ENCODE data around the gene DPH7. TPM values are rescaled to one million over a fixed set of nuclear protein-coding genes. Genes with fewer than 3 reads are reported as not detected.

Gene DPH7
- total and polyA plus RNA-seq, 7 donors: 6.5 to 43.6 (median 28.9) TPM

DNA sequence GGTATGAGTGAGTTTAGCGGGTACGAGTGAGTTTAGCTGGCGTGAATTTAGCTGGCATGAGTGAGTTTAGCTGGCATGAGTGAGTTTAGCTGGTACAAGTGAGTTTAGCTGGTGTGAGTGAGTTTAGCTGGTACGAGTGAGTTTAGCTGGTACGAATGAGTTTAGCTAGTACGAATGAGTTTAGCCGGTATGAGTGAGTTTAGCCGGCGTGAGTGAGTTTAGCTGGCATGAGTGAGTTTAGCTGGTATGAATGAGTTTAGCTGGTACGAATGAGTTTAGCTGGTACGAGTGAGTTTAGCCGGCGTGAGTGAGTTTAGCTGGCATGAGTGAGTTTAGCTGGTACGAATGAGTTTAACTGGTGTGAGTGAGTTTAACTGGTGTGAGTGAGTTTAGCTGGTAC lies 69.5 kb downstream of the DPH7 start:
- H3K36me3 ChIP-seq: no peaks in the 10 kb centered on the region
- H3K4me1 ChIP-seq: no peaks in the 10 kb centered on the region
- H3K9me3 ChIP-seq: no peaks in the 10 kb centered on the region
- H3K4me3 ChIP-seq: no peak overlapping the region
- no peak for TF ChIP-seq POLR2AphosphoS5 (IDR thresholded peaks at IDR 0.05)
- TF ChIP-seq, protein P1, sequence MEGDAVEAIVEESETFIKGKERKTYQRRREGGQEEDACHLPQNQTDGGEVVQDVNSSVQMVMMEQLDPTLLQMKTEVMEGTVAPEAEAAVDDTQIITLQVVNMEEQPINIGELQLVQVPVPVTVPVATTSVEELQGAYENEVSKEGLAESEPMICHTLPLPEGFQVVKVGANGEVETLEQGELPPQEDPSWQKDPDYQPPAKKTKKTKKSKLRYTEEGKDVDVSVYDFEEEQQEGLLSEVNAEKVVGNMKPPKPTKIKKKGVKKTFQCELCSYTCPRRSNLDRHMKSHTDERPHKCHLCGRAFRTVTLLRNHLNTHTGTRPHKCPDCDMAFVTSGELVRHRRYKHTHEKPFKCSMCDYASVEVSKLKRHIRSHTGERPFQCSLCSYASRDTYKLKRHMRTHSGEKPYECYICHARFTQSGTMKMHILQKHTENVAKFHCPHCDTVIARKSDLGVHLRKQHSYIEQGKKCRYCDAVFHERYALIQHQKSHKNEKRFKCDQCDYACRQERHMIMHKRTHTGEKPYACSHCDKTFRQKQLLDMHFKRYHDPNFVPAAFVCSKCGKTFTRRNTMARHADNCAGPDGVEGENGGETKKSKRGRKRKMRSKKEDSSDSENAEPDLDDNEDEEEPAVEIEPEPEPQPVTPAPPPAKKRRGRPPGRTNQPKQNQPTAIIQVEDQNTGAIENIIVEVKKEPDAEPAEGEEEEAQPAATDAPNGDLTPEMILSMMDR (IDR thresholded peaks at IDR 0.05): no peak
- TF ChIP-seq EP300 (IDR thresholded peaks at IDR 0.05): no peak
- TF ChIP-seq POLR2A (IDR thresholded peaks at IDR 0.05): no peak
- H3K27me3 ChIP-seq: no peaks in the 10 kb centered on the region
- DNase-seq: peak; percentile 7
- WGBS, 2 donors: 80 to 89% methylated on average over 14 of the region's 14 CpGs
- intact Hi-C loops (cut with DNase I): no loop called here
- no peak overlapping the region for H3K27ac ChIP-seq

DNA sequence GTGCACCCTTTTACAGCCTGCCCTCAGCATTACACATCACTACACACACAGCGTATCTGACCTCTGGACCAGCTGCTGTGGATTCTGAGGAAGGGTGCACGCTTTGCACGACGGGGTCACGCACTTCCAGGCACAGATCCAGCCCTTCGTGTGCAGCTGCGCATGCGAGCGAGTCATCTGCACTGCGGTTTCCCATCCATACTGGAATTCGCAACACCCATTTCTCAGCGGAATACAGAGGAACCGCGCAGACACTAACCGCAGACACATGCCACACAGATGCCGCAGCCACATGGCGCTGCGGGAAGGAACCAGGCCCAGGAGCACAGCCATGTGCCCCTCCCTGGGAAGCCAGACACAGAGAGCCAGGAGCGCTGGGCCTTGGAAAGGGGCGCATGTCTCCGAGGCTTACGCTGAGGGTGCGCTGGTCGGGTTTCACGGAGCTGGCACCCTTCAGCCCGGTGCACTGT lies 72.0 kb downstream of the DPH7 start:
- Histone ChIP-seq H3K4me1 (no peaks in the 10 kb centered on the region), H3K36me3 (peaks cover 0 to under 1% (median 0%) of the 10 kb centered on the region in 4 donors), H3K27ac (no peak overlapping the region), H3K27me3 (no peaks in the 10 kb centered on the region), H3K9me3 (no peaks in the 10 kb centered on the region), H3K4me3 (no peak overlapping the region)
- intact Hi-C loops (cut with DNase I): no loop called here
- 90 to 91% methylated on average over 26 of the region's 26 CpGs for WGBS, 2 donors
- no peak for TF ChIP-seq POLR2A (IDR thresholded peaks at IDR 0.05)
- no peak for TF ChIP-seq POLR2AphosphoS5 (IDR thresholded peaks at IDR 0.05)
- TF ChIP-seq, protein P1 (IDR thresholded peaks at IDR 0.05): no peak
- no peak for TF ChIP-seq EP300 (IDR thresholded peaks at IDR 0.05)
- DNase-seq: peak; percentile 56

- Histone ChIP-seq H3K9me3 (no peaks in the 10 kb centered on the region), H3K4me3 (no peak overlapping the region), H3K36me3 (peaks cover 0 to 5% (median 0%) of the 10 kb centered on the region in 4 donors), H3K27ac (no peak overlapping the region), H3K4me1 (no peaks in the 10 kb centered on the region), H3K27me3 (no peaks in the 10 kb centered on the region)
- intact Hi-C loops (cut with DNase I): no loop called here
- peak; percentile 42 for DNase-seq
- WGBS, 2 donors: 79 to 94% methylated on average over 15 of the region's 15 CpGs
- TF ChIP-seq, protein P1 (IDR thresholded peaks at IDR 0.05): no peak
- TF ChIP-seq POLR2AphosphoS5 (IDR thresholded peaks at IDR 0.05) (no peak), POLR2A (IDR thresholded peaks at IDR 0.05) (no peak), EP300 (IDR thresholded peaks at IDR 0.05) (no peak)
Measured at GRCh38 chr9:137506274-137506673, 72.5 kb downstream of the DPH7 start.

GRCh38 chr9:137505421-137506140 lies 73.1 kb downstream of the DPH7 start:
- intact Hi-C loops (cut with DNase I): no loop called here
- H3K9me3 ChIP-seq: no peaks in the 10 kb centered on the region
- 93 to 94% methylated on average over 28 of the region's 28 CpGs for WGBS, 2 donors
- TF ChIP-seq POLR2A (IDR thresholded peaks at IDR 0.05) (no peak), EP300 (IDR thresholded peaks at IDR 0.05) (no peak), POLR2AphosphoS5 (IDR thresholded peaks at IDR 0.05) (no peak)
- TF ChIP-seq, protein P1 (IDR thresholded peaks at IDR 0.05): no peak
- no peak overlapping the region for H3K4me3 ChIP-seq
- no peaks in the 10 kb centered on the region for H3K4me1 ChIP-seq
- DNase-seq: peak; percentile 49
- H3K36me3 ChIP-seq: peaks cover 0 to 12% (median 0%) of the 10 kb centered on the region in 4 donors
- no peak overlapping the region for H3K27ac ChIP-seq
- H3K27me3 ChIP-seq: no peaks in the 10 kb centered on the region

Other genes starting within 250 kb of the DPH7 start
- gene EXD3, start 155.8 kb downstream of the DPH7 start, total RNA-seq: 10 to 100 TPM in 2 of 4 donors, 1 to 10 TPM in 2; 8.9 to 25.5 (median 11.8) TPM
- 10 to 100 TPM; 18.0 to 29.7 (median 26.6) TPM for gene EXD3, start 155.8 kb downstream of the DPH7 start, polyA plus RNA-seq
- 1 to 10 TPM; 1.4 to 3.3 (median 2.9) TPM for gene NOXA1, start 155.5 kb downstream of the DPH7 start, total RNA-seq
- gene NOXA1, start 155.5 kb downstream of the DPH7 start, polyA plus RNA-seq: 10 to 100 TPM; 15.0 to 16.4 (median 15.4) TPM
- under 1 TPM in 1 of 4 donors, not detected in 3; 0.71 TPM for gene ENTPD8, start 137.6 kb downstream of the DPH7 start, total RNA-seq
- gene ENTPD8, start 137.6 kb downstream of the DPH7 start, polyA plus RNA-seq: 10 to 100 TPM; 32.4 to 65.3 (median 44.4) TPM
- gene NSMF, start 119.6 kb downstream of the DPH7 start, total RNA-seq: 10 to 100 TPM; 21.8 to 33.8 (median 27.4) TPM
- 10 to 100 TPM; 24.0 to 50.4 (median 42.4) TPM for gene NSMF, start 119.6 kb downstream of the DPH7 start, polyA plus RNA-seq
- 10 to 100 TPM in 1 of 4 donors, 1 to 10 TPM in 3; 4.3 to 12.2 (median 8.9) TPM for gene PNPLA7, start 28.5 kb downstream of the DPH7 start, total RNA-seq
- 1 to 10 TPM; 1.8 to 9.5 (median 1.8) TPM for gene PNPLA7, start 28.5 kb downstream of the DPH7 start, polyA plus RNA-seq
- gene MRPL41, start 27.0 kb downstream of the DPH7 start, total RNA-seq: 10 to 100 TPM; 38.5 to 73.1 (median 57.9) TPM
- gene MRPL41, start 27.0 kb downstream of the DPH7 start, polyA plus RNA-seq: 100 to 1,000 TPM in 2 of 3 donors, 10 to 100 TPM in 1; 95.2 to 162 (median 132) TPM
- gene ZMYND19, start 11.6 kb upstream of the DPH7 start, total RNA-seq: 10 to 100 TPM in 2 of 4 donors, 1 to 10 TPM in 2; 7.2 to 13.0 (median 10.0) TPM
- gene ZMYND19, start 11.6 kb upstream of the DPH7 start, polyA plus RNA-seq: 10 to 100 TPM in 1 of 3 donors, 1 to 10 TPM in 2; 5.4 to 17.8 (median 9.0) TPM
- 10 to 100 TPM; 12.5 to 26.3 (median 19.7) TPM for gene ARRDC1, start 26.8 kb upstream of the DPH7 start, total RNA-seq
- 100 to 1,000 TPM in 1 of 3 donors, 10 to 100 TPM in 2; 51.7 to 131 (median 71.4) TPM for gene ARRDC1, start 26.8 kb upstream of the DPH7 start, polyA plus RNA-seq
- 10 to 100 TPM; 60.4 to 91.4 (median 70.7) TPM for gene EHMT1, start 40.1 kb upstream of the DPH7 start, total RNA-seq
- 10 to 100 TPM; 19.2 to 54.9 (median 28.2) TPM for gene EHMT1, start 40.1 kb upstream of the DPH7 start, polyA plus RNA-seq

Measured in sigmoid colon (tissue), 7 donors.